ENCODE data around the gene MUC15. TPM values are rescaled to one million over a fixed set of nuclear protein-coding genes. Genes with fewer than 3 reads are reported as not detected.

The MUC15 gene
- total RNA-seq, 1 donor from 2014 or later: 21.2 TPM

Other genes with a start within 250 kb of the MUC15 start
- gene ANO3, start 240.1 kb downstream of the MUC15 start, total RNA-seq (ENCODE audit: insufficient read depth, low replicate concordance): 4.6 TPM
- 6.7 TPM for gene SLC5A12, start 149.8 kb upstream of the MUC15 start, total RNA-seq (ENCODE audit: insufficient read depth, low replicate concordance)

All from umbilical cord (tissue), 1 donor.